Activated T-cell treated with anti-CD3 and anti-CD28 coated beads, Interleukin-2, amount 50 U/mL, for 72 hours (primary cell): Measurements from ENCODE around the gene DPYSL5. TPM values are rescaled to one million over a fixed set of nuclear protein-coding genes. Genes with fewer than 3 reads are reported as not detected.
"Not testable (repeated sequence)": the region's sequence is repeated elsewhere in the genome, so short reads cannot be mapped to it uniquely, and the experiment has no call there.

ENCODE experiments used
- ATAC-seq, 2 donors: fragments of 150-1000 bp; cut with Tn5 transposase; replicated peaks in 1 of 2; 2 replicates each; pipeline ENCODE4 v1.10.0; 2021; ENCODE audit warnings: moderate library complexity in 2 of 2, mild to moderate bottlenecking in 1 of 2
- DNase-seq, 2 donors: peaks; one replicate each; pipeline ENCODE4 v3.0.0; 2021 to 2022; ENCODE audit warnings: mixed read lengths in 1 of 2
- H3K27ac Mint-ChIP-seq: one replicate; pipeline ENCODE4 v1.8.0; 2022; ENCODE audit warnings: mild to moderate bottlenecking, moderate library complexity, mixed read lengths
- H3K27me3 Mint-ChIP-seq: one replicate; pipeline ENCODE4 v1.8.0; 2022; ENCODE audit warnings: low read depth, mixed read lengths
- H3K36me3 Mint-ChIP-seq, 2 donors: one replicate each; pipeline ENCODE4 v1.8.0; 2022; ENCODE audit warnings: mixed read lengths in 2 of 2, mild to moderate bottlenecking in 1 of 2; ENCODE audit not compliant: insufficient read depth in 2 of 2
- H3K4me1 Mint-ChIP-seq: one replicate; pipeline ENCODE4 v1.8.0; 2022; ENCODE audit warnings: low read depth, mixed read lengths
- H3K4me3 Mint-ChIP-seq, 2 donors: one replicate each; pipeline ENCODE4 v1.8.0; 2022; ENCODE audit warnings: mild to moderate bottlenecking in 2 of 2, mixed read lengths in 2 of 2, moderate library complexity in 2 of 2
- H3K9me3 Mint-ChIP-seq, 2 donors: one replicate each; pipeline ENCODE4 v1.8.0; 2022; ENCODE audit warnings: mixed read lengths in 2 of 2
- total RNA-seq, 2 donors: library from RNA; stranded (reverse); gene quantifications; one replicate each; pipeline ENCODE4 v1.2.3, GENCODE V29; 2022

The DPYSL5 gene, protein sequence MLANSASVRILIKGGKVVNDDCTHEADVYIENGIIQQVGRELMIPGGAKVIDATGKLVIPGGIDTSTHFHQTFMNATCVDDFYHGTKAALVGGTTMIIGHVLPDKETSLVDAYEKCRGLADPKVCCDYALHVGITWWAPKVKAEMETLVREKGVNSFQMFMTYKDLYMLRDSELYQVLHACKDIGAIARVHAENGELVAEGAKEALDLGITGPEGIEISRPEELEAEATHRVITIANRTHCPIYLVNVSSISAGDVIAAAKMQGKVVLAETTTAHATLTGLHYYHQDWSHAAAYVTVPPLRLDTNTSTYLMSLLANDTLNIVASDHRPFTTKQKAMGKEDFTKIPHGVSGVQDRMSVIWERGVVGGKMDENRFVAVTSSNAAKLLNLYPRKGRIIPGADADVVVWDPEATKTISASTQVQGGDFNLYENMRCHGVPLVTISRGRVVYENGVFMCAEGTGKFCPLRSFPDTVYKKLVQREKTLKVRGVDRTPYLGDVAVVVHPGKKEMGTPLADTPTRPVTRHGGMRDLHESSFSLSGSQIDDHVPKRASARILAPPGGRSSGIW
- not detected for total RNA-seq

DNA sequence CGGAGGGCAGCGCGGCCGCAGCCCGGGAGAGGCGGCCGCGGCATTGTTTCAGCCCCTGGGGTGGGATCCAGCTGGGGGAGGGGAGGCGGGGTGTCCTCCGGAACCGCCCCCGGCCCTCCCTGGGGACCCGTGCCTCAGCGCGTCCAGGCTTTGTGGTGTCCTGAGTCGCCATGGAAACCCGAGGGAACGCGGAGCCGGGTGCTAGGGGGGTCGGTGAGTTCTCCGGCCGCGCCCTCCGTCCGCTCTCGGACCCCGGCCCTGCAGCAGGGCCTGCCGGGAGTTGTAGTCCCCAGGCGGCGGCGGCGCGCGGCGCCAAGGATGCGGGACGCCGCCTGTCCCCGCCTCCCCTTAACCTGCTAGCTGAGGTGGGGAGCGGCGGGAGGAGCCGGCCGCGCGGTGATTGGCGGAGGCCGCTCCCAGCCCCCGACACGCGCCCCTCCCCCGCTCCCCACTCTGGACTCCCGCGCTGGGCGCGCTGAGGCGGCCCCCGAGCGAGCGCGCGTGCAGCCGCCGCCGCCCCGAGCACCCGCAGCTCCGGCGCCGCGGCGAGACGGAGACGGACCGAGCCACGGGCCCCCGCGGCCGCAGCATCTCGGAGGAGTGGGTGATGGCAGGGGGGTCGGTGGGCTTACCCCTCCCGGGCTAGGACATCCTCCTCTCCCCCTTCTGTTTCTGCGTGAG is at the start of gene DPYSL5:
Gene DPYSL5, plus strand, starts transcription at position 478 of the 681 bp plus-strand sequence. CDS start 50,368 bp downstream, outside the sequence.
- H3K4me3 Mint-ChIP-seq = peak within 1 kb of the TSS; percentile 72 to 80
- peaks cover 57% of the 10 kb centered on the region for H3K27me3 Mint-ChIP-seq
- H3K9me3 Mint-ChIP-seq = no peaks in the 10 kb centered on the region
- peaks cover 19% of the 10 kb centered on the region for H3K4me1 Mint-ChIP-seq
- ATAC-seq = peak; percentile 35 to 48
- DNase-seq = peak; percentile 6 to 22
- H3K27ac Mint-ChIP-seq = no peak within 1 kb of the TSS
- H3K36me3 Mint-ChIP-seq = no peaks in the 10 kb centered on the region

DNA sequence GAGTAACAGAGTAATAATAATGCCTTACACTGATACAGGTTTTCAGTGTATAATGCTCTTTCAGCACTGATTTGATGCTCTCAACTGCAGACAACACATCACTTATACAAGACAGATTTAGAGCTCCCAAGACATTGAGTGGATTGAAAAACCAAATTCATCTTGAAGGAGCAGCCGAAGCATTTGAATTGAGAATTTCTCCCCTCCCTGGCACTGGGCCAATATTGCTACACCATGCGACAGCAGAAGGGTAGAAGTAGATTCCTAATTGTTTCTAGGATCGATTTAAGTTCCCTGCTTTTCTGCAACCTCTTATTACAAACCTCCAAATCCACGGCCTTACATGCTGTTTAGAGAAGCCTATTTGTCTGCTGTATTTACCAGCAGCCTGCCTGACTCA is 46.6 kb upstream of the DPYSL5 start:
- DNase-seq (no peak), ATAC-seq (no peak)
- H3K4me1 Mint-ChIP-seq = peaks cover 6% of the 10 kb centered on the region
- H3K27me3 Mint-ChIP-seq = no peaks in the 10 kb centered on the region
- H3K27ac Mint-ChIP-seq = no peak overlapping the region
- peaks cover 3 to 20% of the 10 kb centered on the region in 2 donors for H3K36me3 Mint-ChIP-seq
- H3K4me3 Mint-ChIP-seq = no peak overlapping the region
- no peaks in the 10 kb centered on the region for H3K9me3 Mint-ChIP-seq

DNA sequence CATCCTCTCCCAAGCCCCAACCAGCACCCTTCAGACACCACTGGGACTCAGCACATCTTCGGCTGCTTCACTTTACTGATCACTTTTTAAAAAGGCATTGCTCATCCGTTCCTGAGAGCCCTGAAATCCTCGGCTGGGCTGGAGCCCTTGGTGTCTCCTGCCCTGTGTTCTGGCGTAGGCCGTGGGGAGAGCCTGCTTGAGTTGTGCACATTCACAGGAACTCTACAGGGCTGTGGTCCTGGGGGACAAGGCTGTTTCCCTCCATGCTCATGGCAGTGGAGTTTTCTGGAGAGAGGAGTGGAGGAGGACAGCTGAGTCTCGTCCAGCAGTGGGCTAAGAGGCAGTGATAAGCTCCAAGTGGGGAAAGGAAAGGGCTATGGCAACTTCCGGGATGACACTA is 46.1 kb upstream of the DPYSL5 start:
- peaks cover 3 to 17% of the 10 kb centered on the region in 2 donors for H3K36me3 Mint-ChIP-seq
- ATAC-seq = no peak

DNA sequence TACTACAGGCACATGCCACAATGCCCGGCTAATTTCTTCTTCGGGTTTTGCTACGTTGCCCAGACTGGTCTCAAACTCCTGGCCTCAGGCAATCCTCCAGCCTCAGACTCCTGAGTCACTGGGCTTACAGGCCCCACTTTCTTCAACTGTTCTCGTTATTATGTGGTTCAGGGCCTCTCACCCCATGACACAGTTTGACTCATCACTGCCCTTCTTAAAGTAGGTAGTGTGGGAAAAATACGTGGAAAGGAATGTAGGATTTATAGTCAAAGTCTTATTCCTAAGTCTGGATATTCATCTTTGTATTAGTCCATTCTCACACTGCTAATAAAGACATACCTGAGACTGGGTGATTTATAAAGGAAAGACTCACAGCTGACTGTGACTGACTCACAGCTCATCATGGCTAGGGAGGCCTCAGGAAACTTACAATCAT is 42.7 kb upstream of the DPYSL5 start:
- DNase-seq (no peak), ATAC-seq (peak; percentile 27 to 60)
- Mint-ChIP-seq H3K4me3 (no peak overlapping the region), H3K27ac (no peak overlapping the region), H3K9me3 (no peaks in the 10 kb centered on the region), H3K4me1 (peaks cover 16% of the 10 kb centered on the region), H3K36me3 (peaks cover 0 to 5% of the 10 kb centered on the region in 2 donors), H3K27me3 (no peaks in the 10 kb centered on the region)

More for the DNA sequence above, 46.1 kb upstream of the DPYSL5 start:
- Mint-ChIP-seq H3K4me1 (peaks cover 6% of the 10 kb centered on the region), H3K27ac (no peak overlapping the region), H3K4me3 (no peak overlapping the region), H3K9me3 (no peaks in the 10 kb centered on the region), H3K27me3 (no peaks in the 10 kb centered on the region)
- no peak for DNase-seq

DNA sequence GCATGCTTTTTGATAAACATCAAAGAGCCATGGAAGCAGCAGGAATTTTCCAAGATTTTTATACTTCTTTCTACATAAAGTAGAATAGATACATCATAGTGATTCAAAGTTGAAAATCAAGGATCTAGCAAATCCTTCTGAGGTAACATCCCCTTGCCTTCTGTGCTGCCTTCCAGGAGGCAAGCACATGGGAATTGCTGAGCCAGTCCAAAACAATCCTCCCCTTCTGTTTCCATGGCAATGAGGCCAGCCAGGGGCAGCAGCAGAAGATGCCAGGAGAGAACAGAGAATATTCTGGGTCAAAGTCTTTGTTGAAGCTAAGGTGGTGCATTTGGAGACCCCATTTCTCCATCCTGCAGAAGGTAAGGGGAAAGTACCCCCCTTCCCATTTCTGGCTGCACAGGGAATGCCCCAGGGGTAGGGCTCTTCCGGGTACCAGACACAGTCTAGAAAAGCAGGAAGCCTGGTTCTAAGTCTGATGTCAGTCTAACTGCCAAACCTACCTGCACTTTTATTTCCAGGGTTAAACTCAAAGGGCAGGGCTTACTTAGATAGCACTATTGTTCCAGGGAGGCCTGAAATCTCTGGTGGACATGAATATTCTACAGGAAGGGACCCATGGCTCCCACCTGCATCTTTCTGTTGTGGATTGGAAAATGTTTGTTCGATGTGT is 40.0 kb upstream of the DPYSL5 start:
- Mint-ChIP-seq H3K27ac (no peak overlapping the region), H3K4me3 (no peak overlapping the region), H3K36me3 (no peaks in the 10 kb centered on the region), H3K9me3 (no peaks in the 10 kb centered on the region), H3K4me1 (peaks cover 19% of the 10 kb centered on the region), H3K27me3 (no peaks in the 10 kb centered on the region)
- no peak for DNase-seq
- no peak for ATAC-seq

DNA sequence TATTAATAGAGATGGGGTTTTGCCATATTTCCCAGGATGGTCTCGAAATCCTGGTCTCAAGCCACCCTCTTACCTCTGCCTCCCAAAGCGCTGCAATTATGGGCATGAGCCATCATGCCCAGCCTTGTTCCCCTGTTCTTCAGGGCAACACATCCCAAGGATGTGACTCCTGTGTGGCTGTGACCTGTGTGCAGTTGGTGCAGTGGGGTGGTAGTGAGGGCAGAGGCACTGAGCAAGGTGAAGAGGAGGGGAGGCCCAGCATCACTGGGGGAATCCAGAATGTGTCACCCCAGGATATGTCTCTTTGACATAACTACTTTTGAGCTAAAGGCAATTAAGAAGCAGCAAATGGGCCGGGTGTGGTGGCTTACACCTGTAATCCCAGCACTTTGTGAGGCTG is 38.7 kb upstream of the DPYSL5 start:
- Mint-ChIP-seq H3K4me1 (peaks cover 19% of the 10 kb centered on the region), H3K36me3 (no peaks in the 10 kb centered on the region), H3K27ac (no peak overlapping the region), H3K9me3 (no peaks in the 10 kb centered on the region), H3K4me3 (no peak overlapping the region), H3K27me3 (no peaks in the 10 kb centered on the region)
- DNase-seq (no peak), ATAC-seq (peak; percentile 34 to 52)

DNA sequence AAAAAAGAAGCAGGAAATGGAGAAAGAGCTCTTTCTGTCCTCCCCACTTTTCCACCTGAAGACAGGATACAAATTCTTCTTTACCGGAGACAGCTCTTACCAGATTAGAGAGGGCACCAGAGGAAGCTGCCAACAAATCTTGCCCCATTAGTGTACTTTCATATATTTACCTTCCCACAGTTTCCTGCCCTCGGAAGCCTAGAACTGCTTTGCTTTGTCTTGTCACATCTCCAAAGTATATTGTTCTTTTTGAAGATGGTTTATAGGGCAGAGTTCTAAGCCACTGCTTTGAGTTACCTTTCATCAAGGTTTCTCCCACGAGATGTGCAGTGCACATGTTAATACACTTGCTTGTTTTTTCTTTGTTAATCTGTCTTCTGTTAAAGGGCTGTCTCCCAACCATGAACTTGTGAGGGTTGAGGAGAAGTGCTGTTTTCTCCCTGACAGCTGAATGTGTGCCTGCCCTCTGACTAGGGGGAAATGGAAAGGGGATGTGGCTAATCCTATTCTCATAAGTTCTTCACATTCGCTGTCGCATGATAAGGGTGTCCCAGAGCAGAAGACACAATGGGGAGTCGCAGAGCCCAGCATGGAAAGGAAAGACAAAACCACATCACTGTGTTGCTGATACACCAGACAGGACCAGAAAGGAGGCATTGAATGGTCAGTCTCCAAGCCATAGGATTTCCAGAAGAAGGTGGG is 37.9 kb upstream of the DPYSL5 start:
- peaks cover 1% of the 10 kb centered on the region for H3K27me3 Mint-ChIP-seq
- H3K27ac Mint-ChIP-seq = no peak overlapping the region
- peaks cover 19% of the 10 kb centered on the region for H3K4me1 Mint-ChIP-seq
- no peak overlapping the region for H3K4me3 Mint-ChIP-seq
- no peak for ATAC-seq
- DNase-seq = no peak
- H3K36me3 Mint-ChIP-seq = no peaks in the 10 kb centered on the region
- H3K9me3 Mint-ChIP-seq = no peaks in the 10 kb centered on the region

DNA sequence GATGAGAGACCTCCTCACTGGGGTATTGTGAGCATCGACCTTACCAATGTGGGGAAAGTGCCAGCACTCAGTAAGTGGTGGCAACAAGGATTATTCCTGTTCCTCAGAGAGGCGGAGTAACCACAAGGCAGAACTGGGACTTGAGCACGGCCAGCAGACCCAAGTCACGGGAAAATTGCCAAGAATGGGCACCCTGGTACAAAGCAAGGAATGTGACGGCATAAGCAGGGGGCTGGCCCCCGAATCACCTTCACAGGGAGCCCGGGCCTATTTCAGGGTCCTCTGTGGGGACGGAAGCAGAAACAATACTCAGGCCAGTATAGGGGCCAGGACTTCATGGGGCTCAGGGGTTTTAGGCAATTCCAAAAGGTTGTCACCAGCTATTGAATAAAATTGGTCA is 36.7 kb upstream of the DPYSL5 start:
- Mint-ChIP-seq H3K27ac (no peak overlapping the region), H3K4me3 (no peak overlapping the region), H3K36me3 (no peaks in the 10 kb centered on the region), H3K4me1 (peaks cover 13% of the 10 kb centered on the region), H3K27me3 (peaks cover 8% of the 10 kb centered on the region), H3K9me3 (no peaks in the 10 kb centered on the region)
- DNase-seq (no peak), ATAC-seq (no peak)

DNA sequence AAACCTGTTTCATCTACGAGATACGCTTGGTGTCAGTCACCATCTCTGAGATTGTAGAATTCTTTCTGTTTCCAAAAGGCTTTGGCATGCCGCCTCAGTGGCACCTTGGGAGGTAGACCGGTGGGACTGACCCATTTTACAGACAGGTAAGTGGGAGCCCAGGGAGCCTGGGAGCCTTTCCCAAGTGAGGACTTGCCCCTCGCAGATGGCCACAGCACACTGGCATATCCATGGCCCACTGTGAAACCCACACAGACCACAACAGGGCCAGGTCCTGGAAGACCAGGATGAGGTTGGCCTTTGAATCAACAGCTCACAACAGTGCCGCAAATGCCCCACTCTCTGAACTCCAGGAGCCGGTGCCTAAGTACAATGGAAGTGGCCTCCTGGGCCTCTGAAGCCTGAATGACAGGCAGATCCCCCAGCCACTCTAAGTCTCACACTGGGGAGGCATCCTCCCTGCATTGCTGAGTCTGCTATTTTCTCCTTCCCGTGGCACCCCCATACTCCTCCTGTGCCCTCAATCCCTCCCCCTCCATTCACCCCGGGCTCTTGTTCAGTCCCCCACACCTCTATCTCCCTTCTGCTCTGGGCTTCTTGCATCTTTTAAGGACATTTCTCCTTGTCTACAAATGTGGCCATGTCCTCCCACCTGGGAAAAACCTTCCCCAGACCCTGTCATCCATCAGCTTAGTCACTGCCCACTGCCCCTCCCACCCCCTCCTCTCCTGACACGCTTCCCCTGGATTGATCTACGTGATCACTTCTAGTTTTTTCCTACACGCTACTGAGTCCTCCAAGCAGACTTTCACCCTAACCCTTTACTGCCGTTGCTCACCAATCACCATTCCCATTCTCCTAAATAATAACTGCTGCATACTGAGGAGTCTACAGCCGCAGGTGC is 35.9 kb upstream of the DPYSL5 start:
- Mint-ChIP-seq H3K36me3 (no peaks in the 10 kb centered on the region), H3K27me3 (peaks cover 12% of the 10 kb centered on the region), H3K9me3 (no peaks in the 10 kb centered on the region), H3K4me1 (peaks cover 13% of the 10 kb centered on the region), H3K4me3 (no peak overlapping the region), H3K27ac (no peak overlapping the region)
- ATAC-seq (no peak), DNase-seq (no peak)

DNA sequence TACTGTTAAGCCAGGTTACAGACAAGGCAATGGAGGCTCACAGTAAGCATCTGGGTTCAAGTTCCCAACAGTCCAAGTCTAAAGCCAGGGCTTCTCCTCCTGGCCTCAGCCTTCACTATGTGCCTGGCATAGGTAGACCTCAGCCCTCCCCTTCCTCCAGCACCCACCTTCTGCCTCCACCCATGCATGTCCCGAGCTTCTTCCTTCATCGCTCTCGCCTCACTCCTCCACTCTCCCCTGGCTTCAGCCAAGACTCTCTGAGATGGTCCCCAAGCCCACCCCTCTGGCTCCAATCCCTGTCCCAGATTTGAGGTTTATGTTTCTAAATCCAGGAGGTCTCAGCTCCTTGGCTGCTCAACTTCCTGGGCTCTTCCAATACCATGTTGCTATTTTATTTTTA is 35.2 kb upstream of the DPYSL5 start:
- no peaks in the 10 kb centered on the region for H3K9me3 Mint-ChIP-seq
- ATAC-seq (no peak), DNase-seq (no peak)
- peaks cover 15% of the 10 kb centered on the region for H3K27me3 Mint-ChIP-seq
- H3K27ac Mint-ChIP-seq = no peak overlapping the region
- H3K4me3 Mint-ChIP-seq = no peak overlapping the region
- no peaks in the 10 kb centered on the region for H3K36me3 Mint-ChIP-seq
- peaks cover 13% of the 10 kb centered on the region for H3K4me1 Mint-ChIP-seq

DNA sequence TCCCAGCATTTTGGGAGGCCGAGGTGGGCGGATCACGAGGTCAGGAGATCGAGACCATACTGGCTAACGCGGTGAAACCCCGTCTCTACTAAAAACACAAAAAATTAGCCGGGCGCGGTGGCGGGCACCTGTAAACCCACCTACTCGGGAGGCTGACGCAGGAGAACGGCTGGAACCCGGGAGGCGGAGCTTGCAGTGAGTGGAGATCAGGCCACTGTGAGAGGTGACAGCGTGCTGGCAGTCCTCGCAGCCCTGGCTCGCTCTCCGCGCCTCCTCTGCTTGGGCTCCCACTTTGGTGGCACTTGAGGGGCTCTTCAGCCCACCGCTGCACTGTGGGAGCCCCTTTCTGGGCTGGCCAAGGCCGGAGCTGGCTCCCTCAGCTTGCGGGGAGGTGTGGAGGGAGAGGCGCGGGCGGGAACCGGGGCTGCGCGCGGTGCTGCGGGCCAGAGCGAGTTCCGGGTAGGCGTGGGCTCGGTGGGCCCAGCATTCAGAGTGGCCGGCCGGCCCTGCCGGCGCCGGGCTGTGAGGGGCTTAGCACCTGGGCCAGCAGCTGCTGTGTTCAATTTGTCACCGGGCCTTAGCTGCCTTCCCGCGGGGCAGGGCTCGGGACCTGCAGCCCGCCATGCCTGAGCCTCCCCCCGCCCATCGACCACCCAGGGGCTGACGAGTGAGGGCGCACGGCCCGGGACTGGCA is 33.7 kb upstream of the DPYSL5 start:
- ATAC-seq, H3K27ac Mint-ChIP-seq, H3K4me3 Mint-ChIP-seq, DNase-seq, H3K9me3 Mint-ChIP-seq, H3K36me3 Mint-ChIP-seq: not testable (repeated sequence)
- peaks cover 11% of the 10 kb centered on the region for H3K4me1 Mint-ChIP-seq
- peaks cover 24% of the 10 kb centered on the region for H3K27me3 Mint-ChIP-seq
